Measurements from ENCODE around the gene FSCN2. TPM values are rescaled to one million over a fixed set of nuclear protein-coding genes. Genes with fewer than 3 reads are reported as not detected.

The FSCN2 gene
- total RNA-seq, 1 donor = 2.2 TPM

GRCh38 chr17:81489998-81490992 lies 37.9 kb upstream of the FSCN2 start:
- no peak for DNase-seq (ENCODE audit: low read depth in 2 of 3, low spot score in 2 of 3)

DNA sequence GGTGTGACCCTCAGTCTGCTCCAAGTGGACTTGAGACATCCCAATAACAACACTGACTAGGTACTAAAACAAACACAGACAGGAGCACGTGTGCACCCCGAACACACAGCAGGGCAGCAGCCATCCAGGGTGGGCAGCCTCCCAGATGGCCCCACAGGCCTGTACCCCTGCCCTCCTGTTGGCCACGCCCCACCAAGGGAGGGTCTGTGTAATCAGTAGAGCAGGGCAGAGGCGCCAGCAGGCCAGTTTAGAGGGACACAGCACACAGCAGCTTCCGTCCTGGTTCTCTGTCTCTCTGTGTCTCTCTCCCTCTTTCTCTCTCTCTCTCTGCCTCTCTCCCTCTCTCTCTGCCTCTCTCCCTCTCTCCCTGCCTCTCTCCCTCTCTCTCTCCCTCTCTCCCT lies 37.0 kb upstream of the FSCN2 start:
- DNase-seq (ENCODE audit: low read depth in 2 of 3, low spot score in 2 of 3) = no peak

DNA sequence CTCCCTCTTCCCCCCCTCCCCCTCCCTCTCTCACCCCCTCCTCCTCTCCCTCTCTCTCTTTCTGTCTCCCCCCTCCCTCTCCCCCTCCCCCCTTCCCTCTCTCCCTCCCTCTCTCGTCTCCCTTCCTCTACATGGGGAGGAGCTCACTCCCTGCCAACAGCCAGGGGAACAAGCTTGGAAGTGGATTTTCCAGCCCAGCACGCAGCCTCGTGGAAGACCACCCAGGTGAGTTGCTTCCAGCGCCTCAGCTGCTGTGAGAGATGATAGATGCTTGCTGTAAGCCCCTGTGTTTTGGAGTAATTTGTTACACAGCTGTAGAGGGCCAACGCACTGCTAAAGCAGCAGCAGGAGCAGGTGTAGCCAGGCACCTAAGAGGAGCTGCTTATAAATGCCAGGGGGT lies 36.4 kb upstream of the FSCN2 start:
- DNase-seq (ENCODE audit: low read depth in 2 of 3, low spot score in 2 of 3) = no peak

GRCh38 chr17:81492202-81492601 lies 36.0 kb upstream of the FSCN2 start:
- no peak for DNase-seq (ENCODE audit: low read depth in 2 of 3, low spot score in 2 of 3)

DNA sequence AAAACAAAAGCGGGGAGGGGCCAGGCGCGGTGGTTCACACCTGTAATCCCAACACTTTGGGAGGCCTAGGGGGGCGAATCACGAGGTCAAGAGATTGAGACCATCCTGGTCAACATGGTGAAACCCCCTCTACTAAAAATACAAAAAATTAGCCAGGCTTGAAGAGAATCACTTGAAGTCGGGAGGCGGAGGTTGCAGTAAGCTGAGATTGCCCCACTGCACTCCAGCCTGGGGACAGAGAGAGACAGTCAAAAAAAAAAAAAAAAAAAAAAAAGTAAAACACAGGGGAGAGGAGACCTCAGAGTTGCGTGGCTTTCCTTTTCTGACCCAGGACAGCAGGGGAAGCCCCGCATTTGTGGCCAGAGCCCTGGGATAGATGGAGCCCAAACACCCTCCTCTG lies 35.5 kb upstream of the FSCN2 start:
- DNase-seq (ENCODE audit: low read depth in 2 of 3, low spot score in 2 of 3) = no peak

GRCh38 chr17:81493198-81494038 lies 34.8 kb upstream of the FSCN2 start:
- no peak for DNase-seq (ENCODE audit: low read depth in 2 of 3, low spot score in 2 of 3)

GRCh38 chr17:81494626-81495377 lies 33.4 kb upstream of the FSCN2 start:
- DNase-seq (ENCODE audit: low read depth in 2 of 3, low spot score in 2 of 3) = no peak

DNA sequence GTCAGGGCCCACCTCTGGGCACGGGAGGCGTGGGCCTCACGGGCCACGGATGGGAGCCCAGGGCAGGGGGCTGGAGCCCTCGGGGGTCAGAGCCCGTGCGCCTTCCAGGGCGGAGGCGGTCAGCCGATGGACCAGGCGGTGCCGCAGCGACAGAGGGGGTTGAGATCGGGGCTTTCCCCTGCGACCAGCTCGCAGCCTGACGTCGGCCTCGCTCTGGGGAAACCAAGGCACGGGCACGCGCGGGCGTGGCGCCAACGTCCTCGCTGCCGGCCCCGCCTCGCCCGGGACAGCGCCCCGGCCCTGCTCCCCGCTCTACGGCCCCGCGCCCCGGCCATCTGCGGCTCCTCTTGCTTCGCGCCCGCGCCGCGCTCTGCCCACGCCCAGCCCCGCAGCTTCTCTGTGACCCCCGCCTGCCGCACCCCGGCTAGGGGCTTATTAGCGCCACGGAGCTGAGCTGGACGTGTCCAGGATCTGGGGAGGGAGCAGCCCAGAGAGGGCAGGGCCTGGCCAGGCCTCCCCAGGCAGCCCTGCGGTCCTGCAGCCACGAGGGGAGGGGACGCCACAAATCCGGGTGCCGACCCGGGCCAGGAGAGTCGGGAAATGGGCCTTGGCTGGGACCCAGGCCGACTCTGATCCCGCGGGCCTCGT lies 29.1 kb upstream of the FSCN2 start:
- DNase-seq (ENCODE audit: low read depth in 2 of 3, low spot score in 2 of 3) = no peak

DNA sequence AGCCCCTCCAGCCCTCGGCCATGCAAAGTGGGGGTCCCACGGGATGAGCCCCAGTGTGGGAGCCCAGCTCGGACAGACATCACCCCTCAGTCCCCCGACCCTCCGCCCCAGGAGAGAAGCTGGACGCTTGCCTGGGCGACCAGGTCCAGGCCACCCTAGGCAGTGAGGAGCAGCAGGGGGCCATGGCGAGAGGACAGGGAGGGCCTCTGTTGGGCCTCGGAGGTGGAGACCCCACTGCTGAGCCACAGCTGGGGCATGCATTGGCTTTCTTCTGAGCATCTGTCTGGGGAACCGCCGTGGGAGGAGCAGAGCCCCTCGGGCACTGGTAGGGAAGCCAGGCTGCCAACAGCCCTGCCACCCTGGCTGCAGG lies 28.6 kb upstream of the FSCN2 start:
- DNase-seq (ENCODE audit: low read depth in 2 of 3, low spot score in 2 of 3) = no peak

DNA sequence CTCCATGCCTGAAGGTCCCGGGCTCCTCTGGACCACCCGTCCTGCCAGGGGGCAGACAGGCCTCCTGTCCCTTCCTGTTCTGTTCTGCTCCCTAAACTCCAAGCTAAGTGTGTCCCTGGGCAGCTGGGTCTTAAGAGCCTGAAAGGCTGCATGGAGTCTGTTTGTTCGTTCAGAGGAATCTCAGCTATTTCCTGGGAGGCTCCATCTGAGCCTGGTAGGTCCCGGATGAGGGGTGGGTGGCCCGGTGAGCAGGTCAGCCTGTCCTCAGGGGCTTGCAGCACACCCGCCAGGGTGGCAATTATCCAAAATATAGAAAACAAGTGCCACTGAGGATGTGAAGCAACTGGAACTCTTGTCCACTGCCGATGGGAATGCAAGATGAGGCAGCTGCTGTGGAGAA lies 28.1 kb upstream of the FSCN2 start:
- DNase-seq (ENCODE audit: low read depth in 2 of 3, low spot score in 2 of 3) = no peak

DNA sequence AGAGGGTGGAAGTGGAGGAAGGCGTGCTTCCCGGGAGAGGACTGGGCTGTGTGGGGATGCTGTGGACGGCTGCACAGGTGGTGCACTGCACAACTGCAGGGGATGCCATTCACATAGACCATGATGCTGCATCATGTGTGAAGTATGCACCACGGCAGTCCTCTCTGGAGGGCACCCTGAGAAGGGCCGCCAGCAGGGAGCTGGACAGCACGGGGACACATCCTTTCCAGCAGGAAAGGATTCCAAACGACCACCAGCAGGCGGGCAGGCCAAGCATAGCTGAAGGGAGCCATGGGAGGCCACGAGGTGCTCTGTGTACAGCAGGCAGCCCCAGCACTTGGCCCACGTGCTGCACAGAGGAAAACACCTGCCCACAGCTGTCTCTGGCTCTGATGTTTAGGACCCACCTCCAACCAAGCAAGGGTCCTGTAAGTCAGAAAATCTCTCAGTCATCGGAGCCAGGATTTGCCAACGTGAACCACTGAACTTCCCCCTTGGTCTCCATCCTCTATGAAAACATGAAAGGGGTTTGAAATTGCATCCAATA lies 25.6 kb upstream of the FSCN2 start:
- no peak for DNase-seq (ENCODE audit: low read depth in 2 of 3, low spot score in 2 of 3)

GRCh38 chr17:81503619-81504018 lies 24.6 kb upstream of the FSCN2 start:
- no peak for DNase-seq (ENCODE audit: low read depth in 2 of 3, low spot score in 2 of 3)

GRCh38 chr17:81508639-81509206 lies 19.5 kb upstream of the FSCN2 start:
- DNase-seq (ENCODE audit: low read depth in 2 of 3, low spot score in 2 of 3) = no peak

- peak in 2 of 3 donors; percentile 45 to 47 for DNase-seq (ENCODE audit: low read depth in 2 of 3, low spot score in 2 of 3)
Observed at GRCh38 chr17:81509207-81509971, 18.8 kb upstream of the FSCN2 start.

- DNase-seq (ENCODE audit: low read depth in 2 of 3, low spot score in 2 of 3) = no peak
Observed at GRCh38 chr17:81509972-81510784, 18.0 kb upstream of the FSCN2 start.

GRCh38 chr17:81510785-81511553 lies 17.2 kb upstream of the FSCN2 start:
- DNase-seq (ENCODE audit: low read depth in 2 of 3, low spot score in 2 of 3) = no peak

- no peak for DNase-seq (ENCODE audit: low read depth in 2 of 3, low spot score in 2 of 3)
Observed at GRCh38 chr17:81511554-81511803, 16.7 kb upstream of the FSCN2 start.

Data from hematopoietic multipotent progenitor cell (in vitro differentiated cells).